WI38 (cell line): ENCODE results near the gene ST8SIA6.
A peak's percentile ranks its signal among the peaks of the same experiment; 100 is the strongest.

Source experiments
- H3K4me3 ChIP-seq: 2 replicates; pipeline ENCODE4 v1.5.1; 2011; ENCODE audit warnings: low read depth, mild to moderate bottlenecking, control low read depth, low read length
- CTCF ChIP-seq: IDR thresholded peaks from 2 replicates; pipeline ENCODE4 v1.5.1; 2012; ENCODE audit warnings: low read depth, mild to moderate bottlenecking, control low read depth, low read length

Gene ST8SIA6

GRCh38 chr10:17351506-17351905 is 102.9 kb downstream of the ST8SIA6 start:
- TF ChIP-seq CTCF = no peak
- no peak overlapping the region for H3K4me3 ChIP-seq

- H3K4me3 ChIP-seq = no peak overlapping the region
- no peak for TF ChIP-seq CTCF
Observed at GRCh38 chr10:17349717-17350116, 104.7 kb downstream of the ST8SIA6 start.

- TF ChIP-seq CTCF = no peak
- H3K4me3 ChIP-seq = 0 out of 2 replicates have a peak overlapping the region, but pooled peaks have one; percentile 5
Observed at GRCh38 chr10:17348501-17349349, 105.7 kb downstream of the ST8SIA6 start.

GRCh38 chr10:17348011-17348500 is 106.3 kb downstream of the ST8SIA6 start:
- no peak overlapping the region for H3K4me3 ChIP-seq
- no peak for TF ChIP-seq CTCF

- no peak for TF ChIP-seq CTCF
- no peak overlapping the region for H3K4me3 ChIP-seq
Observed at GRCh38 chr10:17344206-17344605, 110.2 kb downstream of the ST8SIA6 start.

GRCh38 chr10:17343118-17343517 is 111.3 kb downstream of the ST8SIA6 start:
- H3K4me3 ChIP-seq = no peak overlapping the region
- no peak for TF ChIP-seq CTCF

- no peak for TF ChIP-seq CTCF
Observed at GRCh38 chr10:17340144-17340829, 114.1 kb downstream of the ST8SIA6 start.

More at GRCh38 chr10:17340144-17340829, 114.1 kb downstream of the ST8SIA6 start:
- no peak overlapping the region for H3K4me3 ChIP-seq
